SK-N-SH (cell line): ENCODE measurements around the gene RREB1. TPM values are rescaled to one million over a fixed set of nuclear protein-coding genes. Genes with fewer than 3 reads are reported as not detected.

Experiments
- CTCF ChIA-PET: fragments of 300-600, 350-600 bp; formaldehyde crosslinking; extraction: SDS; loops from one replicate; lab custom pipeline; 2021; lab: Yijun Ruan, JAX
- POLR2A ChIA-PET: fragments of 350-600 bp; sonication (Branson Sonifier 250); formaldehyde crosslinking; extraction: SDS; loops from one replicate; lab custom pipeline; 2020; ENCODE audit warnings: antibody characterized with exemption, inconsistent platforms; lab: Yijun Ruan, JAX
- DNase-seq: peaks from one replicate; pipeline ENCODE4 v3.0.0; 2012
- H2AFZ ChIP-seq: fragments of 200-600 bp; sonication (generic); 2 replicates; pipeline ENCODE4 v1.8.1; 2016; ENCODE audit warnings: antibody characterized with exemption, mild to moderate bottlenecking, low read depth
- H3F3A ChIP-seq: fragments of 200-600 bp; sonication (generic); replicated peaks from 2 replicates; pipeline ENCODE3; 2016; ENCODE audit warnings: antibody characterized with exemption, mild to moderate bottlenecking; ENCODE audit not compliant: insufficient read depth
- H3K27ac ChIP-seq, 2 experiments: fragments of 200-500 bp in 1 of 2; fragments of 200-600 bp in 1 of 2; sonication (Bioruptor generic) in 1 of 2; sonication (generic), shearing (Covaris generic) in 1 of 2; 2 replicates each; pipeline versions ENCODE4 v1.5.1 to v1.6.1; 2014 to 2016; ENCODE audit warnings: low read depth in 2 of 2, inconsistent platforms in 1 of 2, low read length in 1 of 2, mild to moderate bottlenecking in 1 of 2, mixed read lengths in 1 of 2
- H3K27me3 ChIP-seq: fragments of 200-600 bp; sonication (generic), shearing (Covaris generic); 2 replicates; pipeline ENCODE4 v1.6.1; 2016; ENCODE audit warnings: mixed run types; ENCODE audit not compliant: insufficient read depth
- H3K36me3 ChIP-seq, 2 experiments: fragments of 200-500 bp in 1 of 2; fragments of 200-600 bp in 1 of 2; sonication (Bioruptor generic) in 1 of 2; sonication (generic) in 1 of 2; replicated peaks in 1 of 2; 2 replicates each; pipeline versions ENCODE3 to v1.5.1; 2014 to 2016; ENCODE audit warnings: low read length in 1 of 2, mild to moderate bottlenecking in 1 of 2; ENCODE audit not compliant: insufficient read depth in 2 of 2, control insufficient read depth in 1 of 2
- H3K4me1 ChIP-seq, 2 experiments: fragments of 200-500 bp in 1 of 2; fragments of 200-600 bp in 1 of 2; sonication (Bioruptor generic) in 1 of 2; sonication (generic), shearing (Covaris generic) in 1 of 2; 2 replicates each; pipeline versions ENCODE4 v1.5.1 to v1.6.1; 2014 to 2016; ENCODE audit warnings: low read depth in 1 of 2, low read length in 1 of 2, mixed run types in 1 of 2; ENCODE audit not compliant: insufficient read depth in 2 of 2, control insufficient read depth in 1 of 2
- H3K4me2 ChIP-seq: fragments of 200-600 bp; sonication (generic), shearing (Covaris generic); 2 replicates; pipeline ENCODE4 v1.6.1; 2017; ENCODE audit warnings: mixed run types
- H3K4me3 ChIP-seq, 2 experiments: fragments of 200-500 bp in 1 of 2; fragments of 200-600 bp in 1 of 2; sonication (Bioruptor generic) in 1 of 2; sonication (generic), shearing (Covaris generic) in 1 of 2; 2 replicates each; pipeline versions ENCODE4 v1.5.1 to v1.8.1; 2014 to 2016; ENCODE audit warnings: low read depth in 2 of 2, inconsistent platforms in 1 of 2, low read length in 1 of 2, mild to moderate bottlenecking in 1 of 2, mixed read lengths in 1 of 2, moderate library complexity in 1 of 2
- H3K79me2 ChIP-seq: fragments of 200-600 bp; sonication (generic); 2 replicates; pipeline ENCODE4 v1.8.1; 2017; ENCODE audit warnings: mild to moderate bottlenecking; ENCODE audit not compliant: insufficient read depth
- H3K9ac ChIP-seq: fragments of 200-600 bp; sonication (generic); 2 replicates; pipeline ENCODE4 v1.6.1; 2017; ENCODE audit warnings: mixed run types
- H3K9me2 ChIP-seq: fragments of 200-600 bp; sonication (generic); 2 replicates; pipeline ENCODE4 v1.6.1; 2017; ENCODE audit warnings: mixed run types
- H3K9me3 ChIP-seq: fragments of 200-600 bp; sonication (generic); 2 replicates; pipeline ENCODE4 v1.6.1; 2017; ENCODE audit warnings: mixed run types, mild to moderate bottlenecking, moderate library complexity
- H4K20me1 ChIP-seq: fragments of 200-600 bp; sonication (generic); 2 replicates; pipeline ENCODE4 v1.6.1; 2017; ENCODE audit warnings: mild to moderate bottlenecking, mixed run types; ENCODE audit not compliant: insufficient read depth
- CHD2 ChIP-seq: fragments of 150-350 bp; IDR thresholded peaks from 2 replicates; pipeline ENCODE4 v1.6.1; 2018; ENCODE audit warnings: low read length; ENCODE audit not compliant: partially characterized antibody
- ELF1 ChIP-seq: IDR thresholded peaks from 2 replicates; pipeline ENCODE4 v1.4.0; 2012
- EP300 ChIP-seq, 2 experiments: IDR thresholded peaks; 2 replicates each; pipeline versions ENCODE4 v1.4.0 to v1.6.1; 2012; ENCODE audit warnings: borderline replicate concordance in 1 of 2, low read depth in 1 of 2, low read length in 1 of 2
- EZH2phosphoT487 ChIP-seq: fragments of 200-600 bp; sonication (generic); IDR thresholded peaks from 2 replicates; pipeline ENCODE4 v1.6.1; 2017; ENCODE audit warnings: low read depth, mixed run types, mild to moderate bottlenecking, antibody characterized with exemption, moderate library complexity, borderline replicate concordance
- FOSL2 ChIP-seq: IDR thresholded peaks from 2 replicates; pipeline ENCODE4 v1.4.0; 2012; ENCODE audit warnings: low read depth, mild to moderate bottlenecking, moderate library complexity, borderline replicate concordance
- FOXM1 ChIP-seq: IDR thresholded peaks from 2 replicates; pipeline ENCODE4 v1.4.0; 2012; ENCODE audit warnings: low read depth, mild to moderate bottlenecking
- GABPA ChIP-seq: IDR thresholded peaks from 2 replicates; pipeline ENCODE4 v1.4.0; 2012; ENCODE audit warnings: low read depth, mild to moderate bottlenecking
- MEF2A ChIP-seq: IDR thresholded peaks from 2 replicates; pipeline ENCODE4 v1.4.0; 2012; ENCODE audit warnings: low read depth, borderline replicate concordance
- NFIC ChIP-seq: IDR thresholded peaks from 2 replicates; pipeline ENCODE4 v1.4.0; 2012; ENCODE audit warnings: borderline replicate concordance
- NRF1 ChIP-seq: IDR thresholded peaks from 2 replicates; pipeline ENCODE4 v1.6.1; 2012; ENCODE audit warnings: low read depth, mild to moderate bottlenecking, low read length
- POLR2AphosphoS5 ChIP-seq: IDR thresholded peaks from 2 replicates; pipeline ENCODE4 v1.6.1; 2012; ENCODE audit warnings: low read depth, low read length
- RAD21 ChIP-seq: IDR thresholded peaks from 2 replicates; pipeline ENCODE4 v1.6.1; 2012; ENCODE audit warnings: mild to moderate bottlenecking, low read length
- SIN3A ChIP-seq: IDR thresholded peaks from 2 replicates; pipeline ENCODE4 v1.6.1; 2012; ENCODE audit warnings: low read depth, mild to moderate bottlenecking, low read length, moderate library complexity, borderline replicate concordance
- TAF1 ChIP-seq: IDR thresholded peaks from 2 replicates; pipeline ENCODE4 v1.6.1; 2012; ENCODE audit warnings: low read depth, mild to moderate bottlenecking, low read length, moderate library complexity, borderline replicate concordance
- TEAD4 ChIP-seq: IDR thresholded peaks from 2 replicates; pipeline ENCODE4 v1.4.0; 2012; ENCODE audit warnings: mild to moderate bottlenecking, borderline replicate concordance; ENCODE audit not compliant: insufficient read depth
- USF2 ChIP-seq: fragments of 150-350 bp; IDR thresholded peaks from 2 replicates; pipeline ENCODE4 v1.6.1; 2017; ENCODE audit warnings: antibody characterized with exemption, low read length, low read depth, borderline replicate concordance
- ZBTB33 ChIP-seq: IDR thresholded peaks from 2 replicates; pipeline ENCODE4 v1.4.0; 2012; ENCODE audit warnings: low read depth, borderline replicate concordance
- WGBS: methylation state at CpG from one replicate; pipeline ENCODE4 v1.1.6; 2017; ENCODE audit warnings: low lambda C conversion rate; 5-methylcytosine and 5-hydroxymethylcytosine counted together
- polyA plus RNA-seq, 3 experiments: library from polyadenylated mRNA; depleted of rRNA; stranded (reverse); fragments of >200 nt; gene quantifications; 2 replicates each; pipeline ENCODE4 v1.2.3, GENCODE V29; 2012
- TF ChIP-seq, protein P1 (sequence below): IDR thresholded peaks from 2 replicates; pipeline ENCODE4 v1.4.0; 2012; ENCODE audit warnings: low read depth, borderline replicate concordance
- TF ChIP-seq, protein P2 (sequence below): fragments of 150-350 bp; IDR thresholded peaks from 2 replicates; pipeline ENCODE4 v1.6.1; 2016; ENCODE audit warnings: mild to moderate bottlenecking, low read depth, low read length
- TF ChIP-seq, protein P3 (sequence below): IDR thresholded peaks from 2 replicates; pipeline ENCODE4 v1.6.1; 2012; ENCODE audit warnings: mild to moderate bottlenecking, low read depth, low read length, moderate library complexity

Gene RREB1
- polyA plus RNA-seq, 1 of the 3 experiments (the other 2 are of a cell fraction), result 2.0 TPM

- peaks cover 0 to 2% of the 10 kb centered on the region in 2 experiments; a peak in 1 of 4 replicates for H3K4me1 ChIP-seq
- ChIA-PET CTCF (interaction anchor here (1.0 to 2.5 kb wide), 3 partner anchors 14 to 501 kb away, joined by 3 to 8 read pairs (median 4); no protein-coding TSS in a partner anchor), POLR2A (no interaction called here)
- no peak overlapping the region for H3K27ac ChIP-seq
- H3F3A ChIP-seq, result no peaks in the 10 kb centered on the region
- H3K9me3 ChIP-seq, result no peaks in the 10 kb centered on the region
- TF ChIP-seq MEF2A, result no peak
- no peak for TF ChIP-seq FOSL2
- no peak for TF ChIP-seq POLR2AphosphoS5
- TF ChIP-seq CHD2, result no peak
- no peak for TF ChIP-seq SIN3A
- TF ChIP-seq FOXM1, result no peak
- TF ChIP-seq, protein P1, sequence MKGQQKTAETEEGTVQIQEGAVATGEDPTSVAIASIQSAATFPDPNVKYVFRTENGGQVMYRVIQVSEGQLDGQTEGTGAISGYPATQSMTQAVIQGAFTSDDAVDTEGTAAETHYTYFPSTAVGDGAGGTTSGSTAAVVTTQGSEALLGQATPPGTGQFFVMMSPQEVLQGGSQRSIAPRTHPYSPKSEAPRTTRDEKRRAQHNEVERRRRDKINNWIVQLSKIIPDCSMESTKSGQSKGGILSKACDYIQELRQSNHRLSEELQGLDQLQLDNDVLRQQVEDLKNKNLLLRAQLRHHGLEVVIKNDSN, result no peak
- TF ChIP-seq RAD21, result no peak
- TF ChIP-seq NFIC, result no peak
- no peak for TF ChIP-seq GABPA
- no peak for TF ChIP-seq ELF1
- TF ChIP-seq, protein P2, sequence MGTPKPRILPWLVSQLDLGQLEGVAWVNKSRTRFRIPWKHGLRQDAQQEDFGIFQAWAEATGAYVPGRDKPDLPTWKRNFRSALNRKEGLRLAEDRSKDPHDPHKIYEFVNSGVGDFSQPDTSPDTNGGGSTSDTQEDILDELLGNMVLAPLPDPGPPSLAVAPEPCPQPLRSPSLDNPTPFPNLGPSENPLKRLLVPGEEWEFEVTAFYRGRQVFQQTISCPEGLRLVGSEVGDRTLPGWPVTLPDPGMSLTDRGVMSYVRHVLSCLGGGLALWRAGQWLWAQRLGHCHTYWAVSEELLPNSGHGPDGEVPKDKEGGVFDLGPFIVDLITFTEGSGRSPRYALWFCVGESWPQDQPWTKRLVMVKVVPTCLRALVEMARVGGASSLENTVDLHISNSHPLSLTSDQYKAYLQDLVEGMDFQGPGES, result no peak
- no peak for TF ChIP-seq USF2
- no peak for TF ChIP-seq NRF1
- no peak for TF ChIP-seq EZH2phosphoT487
- TF ChIP-seq, protein P3, sequence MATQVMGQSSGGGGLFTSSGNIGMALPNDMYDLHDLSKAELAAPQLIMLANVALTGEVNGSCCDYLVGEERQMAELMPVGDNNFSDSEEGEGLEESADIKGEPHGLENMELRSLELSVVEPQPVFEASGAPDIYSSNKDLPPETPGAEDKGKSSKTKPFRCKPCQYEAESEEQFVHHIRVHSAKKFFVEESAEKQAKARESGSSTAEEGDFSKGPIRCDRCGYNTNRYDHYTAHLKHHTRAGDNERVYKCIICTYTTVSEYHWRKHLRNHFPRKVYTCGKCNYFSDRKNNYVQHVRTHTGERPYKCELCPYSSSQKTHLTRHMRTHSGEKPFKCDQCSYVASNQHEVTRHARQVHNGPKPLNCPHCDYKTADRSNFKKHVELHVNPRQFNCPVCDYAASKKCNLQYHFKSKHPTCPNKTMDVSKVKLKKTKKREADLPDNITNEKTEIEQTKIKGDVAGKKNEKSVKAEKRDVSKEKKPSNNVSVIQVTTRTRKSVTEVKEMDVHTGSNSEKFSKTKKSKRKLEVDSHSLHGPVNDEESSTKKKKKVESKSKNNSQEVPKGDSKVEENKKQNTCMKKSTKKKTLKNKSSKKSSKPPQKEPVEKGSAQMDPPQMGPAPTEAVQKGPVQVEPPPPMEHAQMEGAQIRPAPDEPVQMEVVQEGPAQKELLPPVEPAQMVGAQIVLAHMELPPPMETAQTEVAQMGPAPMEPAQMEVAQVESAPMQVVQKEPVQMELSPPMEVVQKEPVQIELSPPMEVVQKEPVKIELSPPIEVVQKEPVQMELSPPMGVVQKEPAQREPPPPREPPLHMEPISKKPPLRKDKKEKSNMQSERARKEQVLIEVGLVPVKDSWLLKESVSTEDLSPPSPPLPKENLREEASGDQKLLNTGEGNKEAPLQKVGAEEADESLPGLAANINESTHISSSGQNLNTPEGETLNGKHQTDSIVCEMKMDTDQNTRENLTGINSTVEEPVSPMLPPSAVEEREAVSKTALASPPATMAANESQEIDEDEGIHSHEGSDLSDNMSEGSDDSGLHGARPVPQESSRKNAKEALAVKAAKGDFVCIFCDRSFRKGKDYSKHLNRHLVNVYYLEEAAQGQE, result no peak
- no peak for TF ChIP-seq TAF1
- TF ChIP-seq EP300 (IDR thresholded peaks at IDR 0.05; ENCODE audit: borderline replicate concordance in 1 of 2, low read depth in 1 of 2, low read length in 1 of 2), result no peak
- no peak for TF ChIP-seq ZBTB33
- TF ChIP-seq TEAD4, result no peak
- H3K27me3 ChIP-seq, result no peaks in the 10 kb centered on the region
- no peaks in the 10 kb centered on the region for H4K20me1 ChIP-seq
- no peak overlapping the region for H3K4me3 ChIP-seq
- no peak for DNase-seq
- H3K36me3 ChIP-seq, result peaks cover 10 to 17% of the 10 kb centered on the region in 2 experiments
- H2AFZ ChIP-seq, result no peak overlapping the region
- no peak overlapping the region for H3K4me2 ChIP-seq
- 67% methylated on average over 9 of the region's 9 CpGs for WGBS
- H3K79me2 ChIP-seq, result no peaks in the 10 kb centered on the region
- no peaks in the 10 kb centered on the region for H3K9me2 ChIP-seq
- H3K9ac ChIP-seq, result no peak overlapping the region
Observed at GRCh38 chr6:7224731-7225130, 117.0 kb downstream of the RREB1 start.
